Stimulated activated CD4-positive, alpha-beta T cell treated with anti-CD3 and anti-CD28 coated beads, Interleukin-15, amount 100 ng/mL, for 1 hour (primary cell): ENCODE data around the gene TPST2.
A peak's percentile ranks its signal among the peaks of the same experiment; 100 is the strongest.
"Not testable (repeated sequence)": the region's sequence is repeated elsewhere in the genome, so short reads cannot be mapped to it uniquely, and the experiment has no call there.

ENCODE experiments used
- DNase-seq, 2 donors: peaks; one replicate each; pipeline ENCODE4 v3.0.0-alpha.2; 2020; ENCODE audit warnings: low read depth in 1 of 2, low spot score in 1 of 2

TPST2 gene

DNA sequence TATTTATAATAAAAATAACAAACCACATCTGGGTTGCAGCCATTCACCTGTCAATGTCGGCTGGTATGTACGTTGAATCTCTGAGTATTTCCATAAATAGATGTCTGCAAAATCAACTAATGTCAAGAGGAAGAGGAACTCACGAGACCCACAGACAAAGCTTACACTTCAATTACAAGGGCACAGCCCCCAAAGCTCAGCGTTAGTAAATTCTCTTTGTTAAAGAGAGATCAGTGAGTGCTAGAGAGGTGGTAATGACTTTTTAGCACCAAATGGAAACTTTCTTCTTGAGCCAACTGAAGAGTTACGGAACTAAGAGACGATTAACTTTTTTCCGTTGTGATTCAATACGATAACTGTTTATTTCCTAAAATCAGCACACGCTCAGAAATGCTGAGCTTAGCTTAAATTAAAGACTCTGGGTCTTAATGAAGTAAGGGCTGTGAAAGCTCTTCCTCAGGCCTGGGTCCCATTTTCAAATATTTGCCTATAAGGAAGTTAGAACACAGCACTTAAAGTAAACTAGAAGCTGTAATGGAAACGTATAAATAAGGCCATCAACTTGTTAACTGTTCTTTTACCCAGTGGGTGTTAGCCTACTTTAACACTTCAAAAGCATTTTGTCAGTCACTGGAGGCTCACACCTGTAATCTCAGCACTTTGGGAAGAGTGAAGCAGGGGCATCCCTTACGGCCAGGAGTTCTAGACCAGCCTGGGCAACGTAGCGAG is 54.9 kb downstream of the TPST2 start:
- DNase-seq = no peak

DNA sequence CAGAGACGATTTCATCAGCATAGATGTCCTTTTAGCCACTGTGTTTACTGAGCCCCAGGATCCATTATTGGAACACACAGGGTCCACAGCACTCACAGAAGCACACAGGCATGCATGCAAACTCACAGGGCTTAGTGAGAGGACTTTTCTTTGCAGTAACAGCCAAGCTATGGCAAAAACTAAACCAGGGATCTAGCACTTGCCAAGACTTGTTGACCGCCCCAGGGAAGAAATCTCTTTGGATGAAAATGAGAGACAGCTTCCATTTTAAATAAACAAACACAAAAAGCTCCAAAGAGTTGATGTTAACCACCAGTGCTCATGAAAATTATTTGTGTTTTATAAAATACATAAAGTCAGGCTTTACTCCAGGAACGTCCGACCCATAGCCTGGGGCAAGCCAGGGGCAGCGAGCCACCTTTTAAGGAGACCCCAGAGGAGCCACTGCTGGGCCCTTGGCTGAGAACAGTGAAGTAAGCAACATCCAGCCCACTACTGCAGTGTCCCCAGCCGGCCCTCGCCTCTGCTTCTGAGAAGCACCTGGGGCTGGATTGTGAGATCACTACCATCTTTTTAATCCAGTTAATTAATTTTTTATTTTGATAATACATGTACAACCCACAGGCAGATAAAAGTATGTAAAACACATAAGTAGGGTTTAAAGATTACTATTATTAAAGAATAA is 55.6 kb downstream of the TPST2 start:
- DNase-seq = no peak

DNA sequence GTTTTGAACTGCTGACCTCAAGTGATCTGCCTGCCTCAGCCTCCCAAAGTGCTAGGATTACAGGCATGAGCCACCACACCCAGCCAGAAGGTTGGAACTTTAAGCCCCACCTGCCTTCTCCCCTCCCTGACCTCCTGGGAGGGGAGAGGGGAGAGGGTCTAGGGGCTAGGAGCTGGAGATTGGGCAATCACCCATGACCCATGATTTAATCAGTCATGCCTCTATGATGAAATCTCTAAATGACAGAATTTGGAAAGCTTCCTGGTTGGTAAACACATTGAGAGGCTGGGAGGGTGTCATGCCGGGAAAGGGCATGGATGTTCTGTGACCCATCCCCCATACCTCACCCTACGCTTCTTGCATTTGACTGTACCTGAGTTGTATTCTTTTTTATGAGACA is 60.6 kb downstream of the TPST2 start:
- no peak for DNase-seq

DNA sequence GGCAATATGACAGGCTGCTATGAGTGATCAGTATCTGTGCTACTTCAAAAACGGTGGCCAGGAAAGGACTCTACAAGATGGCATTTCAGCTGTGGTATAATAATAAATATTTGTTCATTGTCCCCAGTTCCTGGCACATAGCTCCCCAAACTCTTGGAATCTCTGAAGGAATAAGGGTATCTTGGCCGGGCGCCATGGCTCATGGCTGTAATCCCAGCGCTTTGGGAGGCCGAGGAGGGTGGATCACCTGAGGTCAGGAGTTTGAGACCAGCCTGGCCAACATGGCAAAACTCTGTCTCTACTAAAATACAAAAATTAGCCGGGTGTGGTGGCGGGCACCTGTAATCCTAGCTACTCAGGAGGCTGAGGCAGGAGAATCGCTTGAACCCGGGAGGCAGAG is 61.4 kb downstream of the TPST2 start:
- not testable (repeated sequence) for DNase-seq

DNA sequence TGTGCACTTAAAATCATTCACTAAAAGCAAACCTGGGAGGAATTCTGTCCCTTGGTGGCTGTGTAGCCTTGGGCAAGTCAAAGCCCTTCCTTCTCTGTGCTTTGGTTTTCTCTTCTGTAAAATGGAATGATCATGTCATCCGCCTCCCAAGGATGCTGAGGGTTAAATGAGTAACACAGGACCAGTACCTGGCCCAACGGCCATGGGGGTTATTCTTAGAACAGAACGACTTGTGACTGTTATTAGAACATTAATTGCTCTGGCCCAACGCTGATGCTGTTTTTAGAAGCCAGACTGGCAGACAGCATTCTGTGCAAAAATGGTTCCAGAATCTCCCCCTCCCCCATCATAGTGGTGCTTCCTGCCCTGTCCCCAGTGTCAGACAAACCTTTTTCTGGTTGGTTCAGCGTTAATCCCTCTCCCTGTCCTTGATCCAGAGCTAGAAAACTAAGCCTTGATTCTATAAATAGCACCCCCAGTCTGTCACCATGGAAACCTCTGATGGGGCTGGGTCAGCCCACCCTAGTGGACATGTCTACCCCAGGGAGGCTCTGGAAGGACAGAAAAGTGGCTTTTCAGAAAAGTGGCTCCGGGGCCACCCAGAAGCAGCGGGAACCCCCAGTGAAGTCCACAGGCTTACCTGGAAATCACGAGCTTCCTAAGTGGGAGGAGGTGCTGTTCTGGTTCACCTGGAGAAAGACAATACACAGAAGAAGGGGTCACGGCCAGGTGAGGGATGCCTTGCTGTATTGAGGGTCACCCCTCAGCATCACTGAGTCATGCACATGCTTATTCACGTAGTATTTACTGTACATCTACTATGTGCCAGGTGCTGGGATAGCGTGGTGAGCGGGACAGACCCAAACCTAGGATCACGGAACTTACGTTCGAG is 62.1 kb downstream of the TPST2 start:
- DNase-seq = no peak

DNA sequence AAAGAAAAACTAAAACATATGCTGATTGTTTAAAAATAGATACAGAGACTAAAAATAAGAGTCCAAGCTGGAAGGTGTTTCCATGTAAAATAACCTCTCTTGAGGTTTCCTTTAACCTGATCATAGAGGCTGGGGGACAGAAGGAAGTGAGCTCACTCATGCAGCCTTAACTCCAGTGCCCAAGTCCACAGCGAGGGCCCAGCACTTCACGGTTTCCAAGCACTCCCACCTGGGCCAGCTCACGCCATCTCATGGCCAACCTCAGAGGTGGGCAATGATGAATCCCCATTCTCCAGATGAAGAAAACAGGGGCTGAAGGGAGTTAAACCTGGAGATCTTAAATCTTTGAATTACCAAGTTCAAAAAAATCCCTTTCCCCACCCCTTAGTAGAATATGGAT is 62.8 kb downstream of the TPST2 start:
- DNase-seq = no peak

DNA sequence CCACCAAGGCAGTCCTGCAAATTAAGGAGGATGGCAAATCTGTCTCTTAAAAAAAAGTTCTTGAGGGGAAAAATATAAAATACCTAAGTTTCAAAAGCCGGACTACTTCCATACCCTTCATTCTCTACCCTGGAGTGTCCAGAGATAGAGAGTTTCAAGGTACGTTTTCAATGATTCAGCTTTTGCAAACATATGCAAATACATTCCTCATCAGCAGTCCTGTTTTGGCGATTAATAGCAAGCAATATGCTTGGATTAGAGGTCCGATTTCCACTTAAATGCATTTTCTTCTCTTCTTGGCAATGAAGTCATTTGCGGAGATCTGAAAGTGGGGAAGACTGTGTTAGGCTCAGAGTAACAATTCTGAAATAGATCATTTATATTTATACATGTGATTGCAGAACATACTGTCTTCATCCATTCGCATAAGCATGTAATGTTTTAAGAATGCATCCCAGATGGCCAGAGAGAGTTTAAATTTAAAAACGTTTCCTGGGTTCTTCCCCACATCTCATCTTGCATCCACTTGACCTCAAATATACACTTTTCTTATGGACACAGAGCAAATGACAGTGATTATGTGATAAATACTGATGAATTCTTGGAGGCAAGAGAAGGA is 63.9 kb downstream of the TPST2 start:
- DNase-seq = no peak

DNA sequence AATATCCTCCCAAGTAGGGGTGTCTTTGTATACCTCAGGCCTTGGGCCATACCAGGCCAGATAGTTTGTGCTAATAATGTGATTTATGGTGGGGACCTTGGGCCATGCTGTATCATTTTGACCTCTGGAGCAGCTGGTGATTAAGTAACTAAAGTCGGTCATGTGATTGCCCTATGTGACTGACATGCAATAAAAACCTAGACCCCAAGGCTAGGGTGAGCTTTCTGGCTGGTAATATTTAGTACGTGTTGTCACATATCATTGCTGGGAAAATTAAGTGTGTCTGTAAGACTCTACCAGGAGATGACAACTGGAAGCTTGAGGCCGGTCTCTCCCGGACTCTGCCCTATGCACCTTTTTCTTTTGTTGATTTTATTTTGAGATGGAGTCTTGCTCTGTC is 65.1 kb downstream of the TPST2 start:
- no peak for DNase-seq

DNA sequence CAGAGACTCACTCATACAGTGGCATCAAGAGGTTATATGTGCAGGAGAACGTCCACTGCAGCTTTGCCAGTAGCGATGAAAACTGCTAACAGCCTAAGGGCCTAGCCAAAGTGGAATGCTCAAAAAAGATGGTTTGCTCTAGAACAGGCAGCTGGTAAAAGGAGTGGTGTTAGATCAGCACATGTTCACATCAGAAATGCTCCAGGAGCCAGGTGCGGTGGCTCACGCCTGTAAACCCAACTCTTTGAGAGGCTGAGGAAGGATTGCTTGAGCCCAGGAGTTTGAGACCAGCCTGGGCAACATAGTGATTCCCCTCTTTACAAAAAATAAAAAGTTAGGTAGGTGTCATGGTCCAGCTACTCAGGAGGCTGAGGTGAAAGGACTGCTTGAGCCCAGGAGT is 67.3 kb downstream of the TPST2 start:
- DNase-seq = no peak

DNA sequence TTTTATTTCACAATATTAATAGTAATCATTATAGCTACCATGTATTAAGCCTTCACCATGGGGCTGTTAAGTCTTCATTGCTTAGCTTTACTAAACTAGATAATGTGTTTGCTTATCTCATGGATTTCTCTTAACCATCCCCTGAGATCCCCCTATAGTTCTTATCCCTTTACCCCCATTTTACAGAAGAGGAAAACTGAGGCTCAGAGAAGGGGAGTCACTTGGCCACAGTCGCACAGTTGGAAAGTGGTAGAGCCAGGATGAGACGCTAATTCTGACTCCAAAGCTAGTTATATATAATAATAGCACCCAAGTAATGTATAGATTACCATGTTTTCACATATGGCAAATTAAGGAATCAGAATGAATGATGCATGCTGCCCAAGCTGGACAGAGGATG is 67.9 kb downstream of the TPST2 start:
- no peak for DNase-seq

DNA sequence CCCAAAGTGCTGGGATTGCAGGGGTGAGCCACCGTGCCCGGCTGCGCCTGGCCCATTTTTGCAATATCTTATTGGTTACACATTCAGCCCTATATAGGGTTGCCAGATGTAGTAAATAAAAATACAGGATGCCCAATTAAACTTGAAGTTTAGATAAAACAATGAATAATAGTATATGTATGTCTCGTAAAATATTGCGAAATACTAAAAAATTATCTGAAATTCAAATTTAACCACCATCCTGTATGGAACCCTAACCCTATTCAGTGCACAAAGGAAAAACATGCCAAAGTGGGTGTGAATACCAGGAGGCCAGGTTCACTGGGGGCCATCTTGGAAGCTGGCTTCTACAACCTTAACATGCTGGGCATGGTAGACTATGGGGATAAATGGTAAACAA is 72.5 kb downstream of the TPST2 start:
- DNase-seq = no peak

DNA sequence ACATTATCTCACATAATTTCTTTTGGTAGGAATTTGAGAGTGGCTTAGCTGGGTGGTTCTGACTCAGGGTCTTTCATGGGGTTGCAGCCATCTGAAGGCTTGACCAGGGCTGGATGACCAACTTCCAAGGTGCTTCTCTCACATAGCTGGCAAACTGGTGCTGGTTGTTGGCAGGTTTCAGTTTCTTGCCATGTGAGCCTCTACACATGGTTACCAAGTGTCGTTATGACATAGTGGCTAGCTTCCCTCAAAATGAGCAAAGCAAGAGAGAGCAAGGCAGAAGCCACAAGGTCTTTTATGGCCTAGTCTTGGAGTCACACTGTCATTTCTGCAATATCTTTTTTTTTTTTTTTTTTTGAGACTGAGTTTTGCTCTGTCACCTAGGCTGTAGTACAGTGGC is 73.4 kb downstream of the TPST2 start:
- no peak for DNase-seq

DNA sequence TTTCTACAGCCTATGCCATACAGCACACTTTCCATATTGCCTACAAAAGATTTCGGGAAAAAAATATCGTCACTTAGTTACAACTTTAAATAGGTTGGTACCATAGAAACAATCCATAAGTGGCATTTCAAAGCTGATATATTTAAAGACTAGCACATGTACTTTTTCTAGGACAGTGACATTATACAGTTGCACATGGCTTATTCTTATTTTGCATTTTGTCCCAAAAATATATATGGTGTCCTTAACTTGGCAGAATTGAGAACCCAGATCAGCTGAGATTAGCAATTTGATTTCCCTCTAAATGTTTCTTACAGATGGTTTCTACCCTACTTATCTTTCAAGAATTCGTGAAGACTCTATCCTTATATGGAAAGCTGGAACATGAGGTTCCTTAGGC is 74.0 kb downstream of the TPST2 start:
- no peak for DNase-seq

DNA sequence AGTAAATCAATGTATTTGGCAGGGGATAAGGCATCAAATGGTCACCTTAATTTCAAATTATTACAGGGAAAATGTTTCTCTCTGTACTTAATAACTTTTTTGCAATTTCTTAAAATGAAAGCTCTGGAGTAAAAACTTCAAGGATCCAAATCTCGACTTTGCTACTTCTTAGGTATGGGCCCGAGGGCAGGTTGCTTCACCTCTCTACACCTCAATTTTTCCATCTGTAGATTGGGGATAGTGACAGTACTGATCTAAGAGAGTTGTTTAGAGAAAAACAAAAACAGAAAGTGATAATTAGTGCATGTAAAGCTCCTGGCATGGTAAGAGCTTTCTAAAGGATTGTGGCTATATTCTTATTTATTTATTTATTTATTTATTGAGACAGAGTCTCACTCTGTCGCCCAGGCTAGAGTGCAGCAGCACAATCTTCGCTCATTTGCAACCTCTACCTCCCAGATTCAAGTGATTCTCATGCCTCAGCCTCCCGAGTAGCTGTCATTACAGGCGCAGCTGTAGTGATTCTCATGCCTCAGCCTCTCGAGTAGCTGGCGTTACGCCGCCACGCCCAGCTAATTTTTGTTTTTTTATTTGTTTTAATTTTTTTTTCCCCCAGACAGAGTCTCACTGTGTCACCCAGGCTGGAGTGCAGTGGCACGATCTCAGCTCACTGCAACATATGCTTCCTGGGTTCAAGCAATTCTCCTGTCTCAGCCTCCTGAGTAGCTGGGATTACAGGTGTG is 75.3 kb downstream of the TPST2 start:
- DNase-seq = no peak

DNA sequence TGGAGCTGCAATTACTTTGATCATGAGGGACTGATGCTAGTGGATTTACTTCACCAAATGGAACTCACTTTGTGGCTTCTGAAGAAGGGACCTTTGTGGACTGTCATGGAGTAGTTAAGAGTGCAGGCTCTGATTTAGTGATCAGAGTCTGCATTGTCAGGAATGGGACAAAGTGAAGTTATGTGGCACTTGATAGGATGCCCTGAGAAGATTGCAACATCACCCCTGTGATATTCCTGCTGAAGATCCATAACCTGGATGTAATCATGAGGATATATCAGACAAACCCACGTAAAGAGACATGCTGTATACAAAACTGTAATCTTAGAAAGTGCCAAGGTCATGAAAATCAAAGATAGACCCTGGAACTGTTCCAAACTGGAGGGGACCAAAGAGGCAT is 76.1 kb downstream of the TPST2 start:
- DNase-seq = no peak

DNA sequence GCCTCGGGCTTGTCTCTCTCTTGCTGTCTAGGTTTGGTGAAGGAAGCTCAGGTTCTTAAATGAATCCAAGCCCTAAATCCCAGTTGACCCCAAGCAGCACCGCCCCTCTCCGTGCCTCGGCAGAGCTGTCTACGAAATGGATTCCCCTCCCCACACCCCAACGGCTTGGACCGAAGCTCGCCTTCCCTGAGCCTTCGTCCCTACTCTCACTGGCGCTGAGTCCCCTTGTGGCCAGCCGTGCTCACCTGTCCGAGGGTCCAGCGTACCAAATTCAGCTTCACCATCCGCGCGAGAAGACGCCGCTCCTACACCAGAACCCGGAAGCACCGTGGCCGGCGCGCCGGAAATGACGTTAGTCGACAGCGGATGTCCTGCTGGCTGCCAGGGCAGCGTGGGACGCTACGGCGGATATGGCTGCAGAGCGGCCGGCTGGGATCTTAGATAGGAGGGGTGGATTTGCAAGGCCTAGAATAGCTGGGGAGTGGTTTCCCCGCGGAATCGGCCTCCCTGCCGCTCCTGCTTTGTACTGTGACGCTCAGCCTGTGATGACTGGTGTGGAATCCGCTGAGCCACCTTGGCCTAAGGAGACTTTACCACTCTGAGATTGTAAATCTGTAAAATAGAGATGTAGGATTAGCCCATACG is 77.7 kb downstream of the TPST2 start, which contains the start of gene TFIP11:
TFIP11 (minus strand) TSS at position 325 of the 645 bp plus-strand sequence. CDS start 2,201 bp downstream, outside the sequence.
- peak; percentile 69 to 86 for DNase-seq

DNA sequence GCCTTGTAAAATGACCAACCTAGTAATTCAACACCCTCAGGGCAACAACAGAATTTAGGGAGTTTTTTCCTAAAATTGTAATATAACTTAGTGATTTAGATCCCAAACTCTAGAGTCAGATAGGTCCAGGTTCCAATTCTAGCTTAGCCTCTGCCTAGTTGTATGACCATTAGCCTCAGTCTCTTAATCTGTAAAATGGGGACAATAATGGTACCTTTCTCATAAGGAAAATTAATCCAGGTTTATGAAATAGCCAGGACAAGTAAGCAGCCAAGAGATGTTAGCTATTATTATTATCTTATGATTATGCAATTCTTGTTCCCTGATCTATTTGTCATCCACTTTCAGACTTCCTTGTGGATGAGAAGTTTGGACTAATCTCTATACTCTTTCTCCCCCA is 81.8 kb downstream of the TPST2 start:
- no peak for DNase-seq

DNA sequence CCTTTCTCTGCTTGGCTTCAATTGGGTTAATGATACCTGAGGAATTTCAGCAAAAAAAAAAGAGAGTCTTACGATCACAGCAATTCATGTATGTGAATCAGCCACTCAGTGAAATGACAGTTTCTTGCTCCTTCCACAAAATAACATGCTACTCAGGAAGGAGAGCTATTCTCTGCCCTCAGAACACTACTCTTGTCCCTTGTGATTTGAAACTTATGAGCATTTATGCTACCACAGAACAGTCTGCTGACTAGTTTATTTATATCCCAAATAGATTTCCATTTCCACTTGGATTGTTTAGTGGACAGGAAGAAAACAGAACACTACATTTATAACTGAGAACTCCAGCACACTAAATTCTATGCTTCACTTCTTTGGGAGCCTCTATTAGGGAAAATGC is 86.2 kb downstream of the TPST2 start:
- DNase-seq = no peak

DNA sequence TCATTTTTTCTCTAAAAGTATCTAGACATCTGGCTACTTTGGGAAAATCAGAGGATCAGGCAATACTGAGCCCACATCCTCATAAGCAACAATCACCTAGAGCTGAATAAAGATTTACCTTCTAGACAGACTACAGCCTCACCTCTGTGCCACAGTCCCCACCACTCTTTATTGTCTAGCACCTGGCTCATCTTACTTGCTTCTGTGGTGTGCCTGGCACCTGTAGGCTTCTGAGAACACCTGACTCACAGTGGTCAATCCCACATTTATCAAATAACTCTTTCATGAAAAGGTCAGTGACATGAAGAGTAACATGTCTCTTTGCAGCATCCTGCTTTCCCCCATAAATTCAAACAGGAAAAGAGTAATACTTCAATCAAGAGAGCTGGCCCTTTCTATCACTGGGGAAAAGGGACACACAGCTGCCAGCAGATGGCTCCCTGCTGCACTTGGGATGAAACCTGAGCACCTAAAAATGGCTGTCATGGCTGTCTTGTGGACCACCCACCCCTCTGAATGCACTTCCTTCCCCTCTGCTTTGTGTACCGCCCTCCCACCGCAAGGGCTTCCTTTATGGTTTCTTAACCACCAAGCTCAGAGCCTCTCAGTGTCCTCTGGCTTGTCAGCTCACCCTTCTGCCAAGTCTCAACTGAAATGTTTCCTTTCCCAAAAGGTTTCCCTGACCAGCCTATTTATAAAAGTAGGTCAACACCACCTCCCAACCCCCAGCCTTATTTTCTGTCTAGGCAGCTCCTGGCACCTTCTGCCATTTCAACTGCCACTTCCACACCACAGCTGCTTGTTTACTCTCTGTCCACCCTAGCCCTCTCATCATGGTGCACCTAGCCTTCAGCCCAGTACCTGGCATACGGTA is 87.0 kb downstream of the TPST2 start:
- no peak for DNase-seq
